ENCODE results near the gene GRM4.

Gene GRM4

GRCh38 chr6:34082864-34083626 is 62.8 kb downstream of the GRM4 start:
- no peak for DNase-seq (ENCODE audit: low read depth)

- no peak for DNase-seq (ENCODE audit: low read depth)
These were observed 63.5 kb downstream of the GRM4 start for GRCh38 chr6:34082348-34082747.

DNA sequence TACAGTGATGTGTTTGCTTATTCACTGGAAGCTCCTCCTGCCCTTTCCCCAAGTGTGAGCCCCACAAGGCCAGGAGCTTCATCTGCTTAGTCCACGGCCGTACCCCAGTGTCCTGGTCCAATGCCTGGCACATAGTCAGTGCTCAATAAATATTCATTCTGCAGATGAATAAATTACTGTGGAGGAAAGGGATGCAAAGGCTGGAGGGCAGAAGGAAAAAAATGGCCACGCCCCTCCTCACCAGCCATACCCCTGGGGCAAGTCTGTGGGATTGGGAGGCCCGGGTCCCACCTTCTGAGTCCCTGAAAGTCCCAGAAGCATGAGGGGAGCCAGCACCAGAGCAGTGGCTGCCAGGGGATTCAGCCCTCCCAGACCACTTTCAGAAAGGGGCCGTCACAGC is 65.5 kb downstream of the GRM4 start:
- DNase-seq (ENCODE audit: low read depth) = no peak

GRCh38 chr6:34079899-34080298 is 66.0 kb downstream of the GRM4 start:
- no peak for DNase-seq (ENCODE audit: low read depth)

DNA sequence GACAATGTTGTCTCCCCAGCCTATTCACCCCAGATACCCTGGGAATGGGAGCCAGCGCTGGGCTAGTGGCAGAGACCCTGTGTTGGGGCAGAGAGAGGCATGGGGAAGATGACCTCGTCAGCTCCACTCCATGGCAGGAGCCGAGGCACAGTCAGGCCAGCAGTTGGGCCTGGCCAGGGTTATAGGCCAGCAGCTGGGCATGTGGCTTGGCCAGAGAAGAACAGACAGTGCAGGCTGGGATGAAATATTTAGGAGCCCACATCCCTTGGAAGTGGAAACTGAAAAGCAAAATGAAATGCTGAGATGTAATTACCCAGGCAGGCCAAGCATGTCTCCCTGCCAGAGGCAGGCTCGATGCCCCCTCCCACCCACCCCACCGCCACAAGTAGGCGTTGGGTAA is 70.0 kb downstream of the GRM4 start:
- DNase-seq (ENCODE audit: low read depth) = no peak

GRCh38 chr6:34074064-34074742 is 71.7 kb downstream of the GRM4 start:
- no peak for DNase-seq (ENCODE audit: low read depth)

DNA sequence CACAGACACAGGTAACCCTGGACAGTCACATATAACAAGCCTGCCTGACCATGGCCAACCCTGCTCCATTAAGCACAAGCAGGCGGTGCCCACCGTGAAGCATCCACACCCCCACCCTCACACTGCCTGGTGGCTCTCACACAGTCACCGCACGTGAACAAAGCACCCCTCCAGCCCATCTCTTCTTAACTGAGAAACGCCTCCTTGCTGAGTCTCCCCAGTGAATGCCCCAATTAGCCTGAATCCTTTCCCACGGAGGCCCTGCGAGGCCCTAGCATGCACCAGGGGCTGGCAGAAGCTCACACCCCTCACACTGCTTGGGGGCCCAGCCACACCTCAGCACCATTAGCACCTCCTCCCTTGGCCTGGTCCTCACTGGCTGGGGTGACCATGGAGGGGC is 72.3 kb downstream of the GRM4 start:
- DNase-seq (ENCODE audit: low read depth) = no peak

GRCh38 chr6:34072727-34073126 is 73.2 kb downstream of the GRM4 start:
- DNase-seq (ENCODE audit: low read depth) = no peak

- no peak for DNase-seq (ENCODE audit: low read depth)
These were observed 74.0 kb downstream of the GRM4 start for GRCh38 chr6:34071884-34072379.

DNA sequence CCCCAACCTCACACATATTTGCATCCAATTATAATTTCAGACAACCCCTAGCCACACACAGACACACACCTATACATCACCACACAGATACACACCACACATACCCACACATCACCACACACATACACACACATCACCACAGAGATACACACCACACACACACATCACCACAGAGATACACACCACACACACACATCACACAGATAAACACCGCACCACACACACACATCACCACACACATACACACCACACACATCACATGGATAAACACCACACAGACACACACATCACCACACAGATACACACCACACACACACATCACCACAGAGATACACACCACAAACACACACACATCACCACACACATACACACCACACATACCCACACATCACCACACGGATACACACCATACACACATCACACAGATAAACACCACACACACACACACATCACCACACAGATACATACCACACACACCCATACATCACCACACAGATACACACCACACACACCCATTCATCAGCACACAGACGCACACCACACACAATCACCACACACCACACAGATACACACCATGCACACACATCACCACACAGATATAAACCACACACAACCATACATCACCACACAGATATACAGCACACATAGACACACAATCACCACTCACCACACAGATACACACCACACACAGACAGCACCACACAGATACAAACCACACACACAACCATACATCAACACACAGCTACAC is 74.6 kb downstream of the GRM4 start:
- no peak for DNase-seq (ENCODE audit: low read depth)

DNA sequence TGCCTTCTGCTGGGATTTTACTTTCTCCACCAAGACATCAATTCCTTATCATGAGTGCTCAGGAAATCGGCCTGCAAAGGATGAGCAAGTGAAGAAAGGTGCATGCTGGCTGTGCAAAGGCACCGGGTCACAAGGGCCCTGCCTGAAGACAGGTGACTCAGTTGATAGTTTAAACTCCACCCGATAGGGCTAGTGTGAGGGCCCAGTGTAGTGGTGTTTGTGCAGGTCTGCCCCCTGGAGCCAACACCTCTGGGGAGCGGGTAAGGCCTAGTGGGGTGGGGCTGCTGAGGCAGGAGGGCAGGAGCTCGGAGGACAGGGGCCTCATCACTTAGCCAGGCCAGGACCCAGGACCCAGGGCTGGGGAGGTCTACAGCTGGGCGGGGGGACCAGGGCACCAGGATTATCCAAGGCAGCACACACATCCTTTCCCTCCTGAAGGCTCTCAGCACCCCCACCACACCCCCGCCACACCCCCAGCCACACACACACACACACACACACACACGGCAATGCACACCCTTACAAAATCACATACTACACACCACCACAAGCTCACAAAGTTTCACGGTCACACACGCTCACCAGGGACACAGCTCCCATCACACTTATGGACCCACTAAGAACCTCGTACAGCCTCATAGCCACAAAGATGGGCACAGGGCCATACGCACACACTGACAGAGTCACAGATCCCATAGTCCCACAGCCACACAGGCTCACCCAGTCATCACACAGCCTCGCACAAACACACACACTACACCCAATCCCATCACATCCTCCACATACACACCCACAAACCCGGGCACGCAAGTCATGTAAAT is 75.4 kb downstream of the GRM4 start:
- no peak for DNase-seq (ENCODE audit: low read depth)

DNA sequence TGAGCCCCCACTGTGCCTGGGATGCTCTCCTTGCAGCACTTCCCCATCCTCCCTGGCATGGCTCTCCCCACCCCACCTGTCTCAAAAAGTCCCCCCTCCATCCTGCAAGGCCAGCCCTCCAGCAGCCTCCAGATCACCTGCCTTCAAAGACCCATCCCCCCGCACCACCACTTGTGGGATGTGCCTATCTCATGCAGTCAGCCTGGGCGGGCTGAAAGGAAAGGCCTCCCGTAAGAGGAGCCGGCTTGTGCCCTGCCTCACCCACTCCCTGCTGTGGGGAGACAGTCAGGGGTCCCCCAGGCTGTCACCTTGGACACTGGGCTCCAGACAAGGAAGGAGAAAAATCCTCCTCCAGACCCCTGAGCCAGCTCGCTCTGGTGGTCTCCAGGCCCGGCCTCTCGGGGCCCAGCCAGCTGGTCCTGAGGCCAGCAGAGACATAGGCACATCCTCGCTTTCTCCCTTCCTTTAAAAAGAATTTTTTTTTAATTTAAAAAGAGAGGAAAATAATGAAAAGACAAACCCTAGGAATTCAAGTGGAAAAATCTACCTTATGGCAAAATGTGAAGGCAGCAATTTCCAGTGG is 77.3 kb downstream of the GRM4 start:
- DNase-seq (ENCODE audit: low read depth) = no peak

DNA sequence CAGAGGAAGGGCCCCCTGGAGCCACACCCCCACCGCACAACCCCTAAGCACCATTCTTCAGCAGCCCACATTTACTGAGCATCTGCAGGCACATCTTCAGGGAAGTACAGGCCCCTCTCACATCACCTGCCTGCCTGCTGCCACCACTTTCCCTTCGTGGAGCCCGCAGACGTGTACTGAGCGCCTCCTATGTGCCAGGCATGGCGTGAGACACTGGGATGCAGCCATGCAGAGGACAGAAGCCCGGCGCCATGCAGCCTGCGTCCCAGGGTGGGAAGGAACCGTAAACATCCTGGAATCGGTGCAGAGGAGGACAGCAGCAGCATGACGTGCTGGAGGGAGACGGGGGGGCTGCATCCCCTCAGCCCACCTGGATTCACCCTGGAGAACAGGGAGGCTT is 78.1 kb downstream of the GRM4 start:
- no peak for DNase-seq (ENCODE audit: low read depth)

DNA sequence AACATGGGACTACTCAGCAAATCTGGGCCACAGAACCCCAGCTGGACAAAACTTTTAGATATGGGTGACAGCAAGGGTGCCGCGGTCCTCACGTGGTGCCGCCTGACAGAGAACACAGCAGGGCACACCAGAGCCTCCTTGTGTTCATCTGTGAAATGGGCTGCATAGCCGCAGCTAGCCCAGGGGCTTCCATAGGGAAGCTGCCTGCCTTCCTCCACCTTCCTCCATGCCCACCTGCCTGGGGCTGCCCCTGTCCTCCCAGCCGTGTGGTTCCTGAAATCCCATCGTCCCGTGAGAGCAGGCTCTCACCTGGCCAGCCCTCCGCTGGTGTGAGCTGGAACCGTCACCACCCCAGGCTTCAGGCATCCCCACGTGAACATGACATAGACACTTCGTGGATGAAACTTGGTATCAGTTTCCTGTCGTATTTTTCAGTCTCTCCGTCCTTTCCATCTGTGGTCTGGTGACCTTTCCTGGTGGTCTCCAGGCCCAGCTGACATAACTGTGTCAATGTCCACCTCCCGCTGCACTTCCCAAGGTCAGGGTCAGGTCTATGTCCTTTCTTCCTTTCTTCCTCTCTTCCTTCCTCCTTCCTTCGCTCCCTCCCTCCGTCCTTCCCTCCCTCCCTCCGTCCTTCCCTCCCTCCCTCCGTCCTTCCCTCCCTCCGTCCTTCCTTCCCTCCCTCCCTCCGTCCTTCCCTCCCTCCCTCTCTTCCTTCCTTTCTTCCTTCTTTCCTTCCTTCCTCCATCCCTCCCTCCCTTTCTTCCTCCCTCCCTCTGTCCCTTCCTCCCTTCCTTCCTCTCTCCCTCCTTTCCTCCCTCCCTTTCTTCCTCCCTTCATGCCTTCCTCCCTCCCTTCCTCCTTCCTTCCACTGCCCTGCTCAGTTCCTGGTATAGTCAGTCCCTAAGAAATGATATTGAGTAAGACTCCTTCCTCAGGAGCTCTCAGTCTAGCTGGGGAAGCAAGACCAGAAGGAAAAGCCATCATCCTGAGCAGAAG is 78.8 kb downstream of the GRM4 start:
- no peak for DNase-seq (ENCODE audit: low read depth)

- DNase-seq (ENCODE audit: low read depth) = no peak
These were observed 79.7 kb downstream of the GRM4 start for GRCh38 chr6:34066218-34066571.

DNA sequence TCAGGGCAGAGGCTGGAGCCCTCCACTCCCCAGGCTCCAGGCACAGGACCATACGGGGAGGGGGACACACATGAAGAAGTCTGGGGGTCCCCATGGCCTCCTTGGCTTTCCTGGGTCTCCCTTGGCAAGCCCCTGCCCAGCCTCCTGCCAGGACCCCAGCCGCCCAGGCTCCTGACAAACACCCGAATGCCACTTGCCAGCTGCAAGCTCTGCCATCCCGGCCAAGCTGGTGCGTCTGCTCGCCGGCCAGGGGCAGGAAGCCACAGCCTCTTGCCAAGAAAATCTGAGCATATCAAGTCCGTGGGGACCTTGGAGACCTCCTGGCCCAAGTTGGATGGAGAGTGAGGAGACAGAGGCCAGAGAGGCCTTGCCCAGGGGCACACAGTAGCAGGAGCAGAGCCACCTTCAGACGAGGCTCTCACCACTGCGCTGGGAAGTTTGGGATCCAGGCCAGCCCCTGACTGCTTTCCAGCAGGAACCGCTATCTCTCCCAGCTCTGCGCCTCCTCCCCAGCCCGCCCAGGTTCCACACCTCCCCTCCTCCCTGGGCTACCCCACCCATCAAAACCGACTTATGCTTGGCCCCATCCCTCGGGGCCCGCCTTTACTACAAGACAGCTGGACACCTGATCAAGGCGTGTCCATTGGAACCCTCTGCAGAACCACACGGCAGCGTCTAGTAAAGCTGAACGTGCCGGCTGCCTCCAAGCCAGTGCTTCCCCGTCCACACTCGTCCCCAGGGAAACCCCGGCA is 80.2 kb downstream of the GRM4 start:
- DNase-seq (ENCODE audit: low read depth) = no peak

GRCh38 chr6:34064675-34065074 is 81.2 kb downstream of the GRM4 start:
- no peak for DNase-seq (ENCODE audit: low read depth)

GRCh38 chr6:34063651-34064050 is 82.2 kb downstream of the GRM4 start:
- no peak for DNase-seq (ENCODE audit: low read depth)

GRCh38 chr6:34062815-34063214 is 83.1 kb downstream of the GRM4 start:
- DNase-seq (ENCODE audit: low read depth) = no peak

- no peak for DNase-seq (ENCODE audit: low read depth)
These were observed 83.7 kb downstream of the GRM4 start for GRCh38 chr6:34062156-34062555.

All from fibroblast of the conjunctiva (primary cell).